GM19043 (cell line): ENCODE data around the gene SAXO1.

ENCODE experiments used
- ATAC-seq: cut with Tn5 transposase; IDR thresholded peaks from one replicate; pipeline ENCODE4 v1.9.1; 2021; ENCODE audit warnings: low read depth; ENCODE audit not compliant: unreplicated experiment

The SAXO1 gene

GRCh38 chr9:18890372-18890771 lies 142.6 kb downstream of the SAXO1 start:
- ATAC-seq: no peak

DNA sequence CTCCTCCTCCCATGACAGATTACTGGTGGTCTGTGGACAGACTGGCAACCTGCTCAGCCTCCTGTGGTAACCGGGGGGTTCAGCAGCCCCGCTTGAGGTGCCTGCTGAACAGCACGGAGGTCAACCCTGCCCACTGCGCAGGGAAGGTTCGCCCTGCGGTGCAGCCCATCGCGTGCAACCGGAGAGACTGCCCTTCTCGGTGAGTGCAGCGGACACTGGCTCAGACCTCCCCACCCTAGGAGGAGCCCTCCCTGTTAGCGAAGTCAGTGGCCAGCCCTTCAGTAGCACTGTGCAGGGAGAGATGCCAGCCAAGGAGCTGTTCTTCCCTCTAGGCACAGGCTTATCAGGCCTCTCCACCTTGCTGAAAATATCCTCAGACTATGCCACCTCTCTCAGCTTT lies 143.5 kb downstream of the SAXO1 start:
- ATAC-seq: no peak

DNA sequence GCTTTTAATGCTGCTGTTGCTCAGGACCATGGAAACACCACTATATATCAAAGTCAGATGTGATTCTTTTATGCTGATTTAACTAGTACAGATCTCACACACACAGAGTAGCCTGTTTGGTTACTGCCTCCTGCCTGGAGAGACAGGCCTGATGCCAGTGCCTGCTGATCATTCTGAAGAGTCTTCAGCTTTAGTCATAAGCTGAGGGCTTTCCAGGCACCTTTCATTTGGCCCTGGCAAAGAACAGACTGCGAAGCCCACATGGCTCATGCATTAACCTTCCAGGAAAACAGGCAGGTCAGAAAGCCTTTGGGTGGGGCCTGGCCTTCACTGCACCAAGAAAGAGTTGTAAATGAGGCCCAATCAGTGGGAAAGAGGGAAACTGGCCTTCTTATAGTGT lies 144.7 kb downstream of the SAXO1 start:
- ATAC-seq: no peak

- ATAC-seq: no peak
Measured at GRCh38 chr9:18887546-18887945, 145.5 kb downstream of the SAXO1 start.

GRCh38 chr9:18881758-18882157 lies 151.3 kb downstream of the SAXO1 start:
- no peak for ATAC-seq

- ATAC-seq: no peak
Measured at GRCh38 chr9:18877984-18878383, 155.0 kb downstream of the SAXO1 start.
